Activated CD8-positive, alpha-beta memory T cell treated with anti-CD3 and anti-CD28 coated beads for 1 hour (primary cell): ENCODE measurements around the gene FRY.

ENCODE experiments used
- DNase-seq, 2 donors: peaks; one replicate each; pipeline ENCODE4 v3.0.0-alpha.2; 2020; ENCODE audit warnings: low read depth in 1 of 2; ENCODE audit errors: extremely low read depth in 1 of 2

FRY gene

GRCh38 chr13:32125751-32126150 lies 94.2 kb downstream of the FRY start:
- no peak for DNase-seq

GRCh38 chr13:32126278-32126677 lies 94.7 kb downstream of the FRY start:
- no peak for DNase-seq

- no peak for DNase-seq
Observed at GRCh38 chr13:32126756-32127155, 95.2 kb downstream of the FRY start.

- no peak for DNase-seq
Observed at GRCh38 chr13:32127691-32128090, 96.1 kb downstream of the FRY start.

- no peak for DNase-seq
Observed at GRCh38 chr13:32134241-32135055, 102.9 kb downstream of the FRY start.

GRCh38 chr13:32135056-32135390 lies 103.4 kb downstream of the FRY start:
- no peak for DNase-seq

- no peak for DNase-seq
Observed at GRCh38 chr13:32135655-32136054, 104.1 kb downstream of the FRY start.

GRCh38 chr13:32136061-32136460 lies 104.5 kb downstream of the FRY start:
- no peak for DNase-seq

GRCh38 chr13:32136716-32137115 lies 105.1 kb downstream of the FRY start:
- no peak for DNase-seq

- DNase-seq, result no peak
Observed at GRCh38 chr13:32139251-32139650, 107.7 kb downstream of the FRY start.

GRCh38 chr13:32140109-32140508 lies 108.5 kb downstream of the FRY start:
- no peak for DNase-seq

GRCh38 chr13:32141462-32141861 lies 109.9 kb downstream of the FRY start:
- DNase-seq, result no peak

- no peak for DNase-seq
Observed at GRCh38 chr13:32142115-32142514, 110.5 kb downstream of the FRY start.

- no peak for DNase-seq
Observed at GRCh38 chr13:32142956-32143375, 111.4 kb downstream of the FRY start.

GRCh38 chr13:32147193-32147592 lies 115.6 kb downstream of the FRY start:
- no peak for DNase-seq

- no peak for DNase-seq
Observed at GRCh38 chr13:32147976-32148375, 116.4 kb downstream of the FRY start.

GRCh38 chr13:32150239-32150638 lies 118.7 kb downstream of the FRY start:
- DNase-seq, result no peak

- no peak for DNase-seq
Observed at GRCh38 chr13:32150794-32151193, 119.2 kb downstream of the FRY start.

- DNase-seq, result no peak
Observed at GRCh38 chr13:32151240-32151639, 119.7 kb downstream of the FRY start.

GRCh38 chr13:32153056-32153455 lies 121.5 kb downstream of the FRY start:
- no peak for DNase-seq

- no peak for DNase-seq
Observed at GRCh38 chr13:32159137-32159869, 127.7 kb downstream of the FRY start.

GRCh38 chr13:32162395-32163005 lies 130.9 kb downstream of the FRY start:
- DNase-seq, result no peak
